Right lobe of liver (tissue), 6 donors: ENCODE data around the gene TSSK6. TPM values are rescaled to one million over a fixed set of nuclear protein-coding genes. Genes with fewer than 3 reads are reported as not detected.

ENCODE experiments used
- ATAC-seq, 4 donors: fragments of 200-7000 bp; cut with Tn5 transposase; one replicate each; pipeline ENCODE4 v1.9.1; 2020; ENCODE audit warnings: mild to moderate bottlenecking in 4 of 4, moderate library complexity in 4 of 4
- DNase-seq, 3 donors: peaks; one replicate each; pipeline ENCODE4 v3.0.0-alpha.2; 2020
- H3K27ac ChIP-seq, 3 donors: fragments of 200-600 bp; one replicate each; pipeline ENCODE4 v1.8.0; 2022
- H3K27me3 ChIP-seq, 2 donors: fragments of 200-600 bp; one replicate each; pipeline ENCODE4 v1.8.0; 2022
- H3K36me3 ChIP-seq, 4 donors: fragments of 200-600 bp; sonication (generic) in 1 of 4; one replicate each; pipeline versions ENCODE4 v1.5.1 to v1.8.0; 2017 to 2022; ENCODE audit warnings: control low read depth in 1 of 4
- H3K4me1 ChIP-seq, 4 donors: fragments of 200-600 bp; sonication (generic) in 1 of 4; one replicate each; pipeline versions ENCODE4 v1.5.1 to v1.8.0; 2017 to 2022; ENCODE audit warnings: control low read depth in 1 of 4
- H3K4me3 ChIP-seq, 3 donors: fragments of 200-600 bp; one replicate each; pipeline ENCODE4 v1.8.0; 2022
- H3K9me3 ChIP-seq, 4 donors: fragments of 200-600 bp; sonication (generic) in 1 of 4; one replicate each; pipeline versions ENCODE4 v1.5.1 to v1.8.0; 2017 to 2022; ENCODE audit warnings: control low read depth in 1 of 4
- POLR2A ChIP-seq: fragments of 450-650 bp; IDR thresholded peaks from one replicate; pipeline ENCODE4 v1.6.1; 2017; ENCODE audit warnings: antibody characterized with exemption, mild to moderate bottlenecking
- WGBS: methylation state at CpG from one replicate; pipeline ENCODE4 v1.1.6; 2018; ENCODE audit warnings: low coverage, low lambda C conversion rate; ENCODE audit not compliant: insufficient coverage; ENCODE audit errors: missing lambda C conversion rate; 5-methylcytosine and 5-hydroxymethylcytosine counted together
- intact Hi-C, 2 donors: fragments of 100-400 bp; cut with DNase I; formaldehyde crosslinking; loops; one replicate each; pipeline versions ENCODE4 v1.11.2 to v1.14.1; 2022
- total RNA-seq, 6 experiments: library from RNA; depleted of rRNA in 2 of 6; stranded (reverse); fragments of >200 nt in 2 of 6; fragmentation: NEBNext Ultra II Directional in 3 of 6; extraction: Animal tissue kit (Norgen Biotek cat#: 25700) in 3 of 6; gene quantifications; one replicate each; pipeline versions ENCODE4 v1.1.0 to v1.2.4, GENCODE V29; 2016 to 2023
- TF ChIP-seq, protein P1 (sequence below), 4 donors: fragments of 200-600 bp in 3 of 4; fragments of 450-650 bp in 1 of 4; IDR thresholded peaks; one replicate each; pipeline versions ENCODE4 v1.5.1 to v1.8.0; 2016 to 2022; ENCODE audit warnings: antibody characterized with exemption in 4 of 4, mild to moderate bottlenecking in 2 of 4
- donor health status: DM: no; HTN: yes; CAD: no.
- donor health status: DM: no; HTN: no; CAD: no.
- donor health status: DM: no; HTN: no; CAD: no.
- donor health status: DM: no; HTN: yes; CAD: no.
- donor health status: DM: no; HTN: yes; CAD: no.

The TSSK6 gene
- total RNA-seq, 6 experiments from 2014 or later, result 0.53 to 2.9 (median 1.1) TPM

DNA sequence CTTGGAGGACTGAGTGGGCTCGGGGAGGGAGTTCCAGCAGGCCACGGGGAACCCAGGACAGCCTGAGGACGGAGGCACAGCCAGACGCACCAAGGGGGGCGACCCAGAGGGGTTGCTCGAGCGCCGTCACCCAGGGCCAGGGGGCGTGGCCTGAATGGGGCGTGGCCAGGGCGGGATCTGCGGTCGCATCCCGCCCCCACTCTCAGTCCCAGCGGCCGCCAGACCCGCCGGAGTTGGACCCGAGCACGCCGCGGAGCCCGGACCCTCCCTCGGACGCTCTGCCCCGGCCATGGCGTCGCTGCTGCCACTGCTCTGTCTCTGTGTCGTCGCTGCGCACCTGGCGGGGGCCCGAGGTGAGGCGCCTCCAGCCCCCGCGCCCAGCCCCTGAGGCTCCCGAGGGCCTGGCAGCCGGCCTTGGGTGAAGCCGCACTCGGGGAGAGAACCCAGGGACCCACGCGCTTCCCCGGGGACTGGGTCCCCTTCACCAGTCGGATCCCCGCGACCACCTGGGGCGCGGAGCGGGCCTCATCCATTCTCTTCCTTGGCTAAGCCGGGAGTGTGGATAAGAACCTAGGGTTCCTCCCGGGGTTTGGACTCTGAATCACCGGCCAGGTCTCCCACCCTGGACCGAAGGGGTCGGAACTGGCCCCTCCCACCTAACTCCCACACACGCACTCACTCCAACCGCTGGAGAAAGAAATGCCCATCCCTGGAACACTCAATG lies 22.9 kb upstream of the TSSK6 start, which contains the start of gene CILP2:
Gene CILP2, plus strand, starts transcription at position 205 of the 724 bp plus-strand sequence. Its CDS starts 85 bp downstream, at position 290.
- ATAC-seq, result peak in 2 of 4 donors; percentile 16 to 34
- Histone ChIP-seq H3K9me3 (no peaks in the 10 kb centered on the region), H3K27ac (no peak within 1 kb of the TSS), H3K4me1 (peaks cover 0 to 3% (median 0%) of the 10 kb centered on the region in 4 donors), H3K36me3 (no peaks in the 10 kb centered on the region), H3K4me3 (no peak within 1 kb of the TSS), H3K27me3 (peaks cover 0 to 6% of the 10 kb centered on the region in 2 donors)
- intact Hi-C loops, result loop anchor here in 1 of 2 donors (5.0 kb wide), 1 partner anchor 424 kb away; no protein-coding TSS in a partner anchor
- DNase-seq, result peak in 2 of 3 donors; percentile 45 to 50
- WGBS, result 14% methylated on average over 1 of the region's 56 CpGs
- no peak for TF ChIP-seq POLR2A
- TF ChIP-seq, protein P1, sequence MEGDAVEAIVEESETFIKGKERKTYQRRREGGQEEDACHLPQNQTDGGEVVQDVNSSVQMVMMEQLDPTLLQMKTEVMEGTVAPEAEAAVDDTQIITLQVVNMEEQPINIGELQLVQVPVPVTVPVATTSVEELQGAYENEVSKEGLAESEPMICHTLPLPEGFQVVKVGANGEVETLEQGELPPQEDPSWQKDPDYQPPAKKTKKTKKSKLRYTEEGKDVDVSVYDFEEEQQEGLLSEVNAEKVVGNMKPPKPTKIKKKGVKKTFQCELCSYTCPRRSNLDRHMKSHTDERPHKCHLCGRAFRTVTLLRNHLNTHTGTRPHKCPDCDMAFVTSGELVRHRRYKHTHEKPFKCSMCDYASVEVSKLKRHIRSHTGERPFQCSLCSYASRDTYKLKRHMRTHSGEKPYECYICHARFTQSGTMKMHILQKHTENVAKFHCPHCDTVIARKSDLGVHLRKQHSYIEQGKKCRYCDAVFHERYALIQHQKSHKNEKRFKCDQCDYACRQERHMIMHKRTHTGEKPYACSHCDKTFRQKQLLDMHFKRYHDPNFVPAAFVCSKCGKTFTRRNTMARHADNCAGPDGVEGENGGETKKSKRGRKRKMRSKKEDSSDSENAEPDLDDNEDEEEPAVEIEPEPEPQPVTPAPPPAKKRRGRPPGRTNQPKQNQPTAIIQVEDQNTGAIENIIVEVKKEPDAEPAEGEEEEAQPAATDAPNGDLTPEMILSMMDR (IDR thresholded peaks at IDR 0.05), result no peak

DNA sequence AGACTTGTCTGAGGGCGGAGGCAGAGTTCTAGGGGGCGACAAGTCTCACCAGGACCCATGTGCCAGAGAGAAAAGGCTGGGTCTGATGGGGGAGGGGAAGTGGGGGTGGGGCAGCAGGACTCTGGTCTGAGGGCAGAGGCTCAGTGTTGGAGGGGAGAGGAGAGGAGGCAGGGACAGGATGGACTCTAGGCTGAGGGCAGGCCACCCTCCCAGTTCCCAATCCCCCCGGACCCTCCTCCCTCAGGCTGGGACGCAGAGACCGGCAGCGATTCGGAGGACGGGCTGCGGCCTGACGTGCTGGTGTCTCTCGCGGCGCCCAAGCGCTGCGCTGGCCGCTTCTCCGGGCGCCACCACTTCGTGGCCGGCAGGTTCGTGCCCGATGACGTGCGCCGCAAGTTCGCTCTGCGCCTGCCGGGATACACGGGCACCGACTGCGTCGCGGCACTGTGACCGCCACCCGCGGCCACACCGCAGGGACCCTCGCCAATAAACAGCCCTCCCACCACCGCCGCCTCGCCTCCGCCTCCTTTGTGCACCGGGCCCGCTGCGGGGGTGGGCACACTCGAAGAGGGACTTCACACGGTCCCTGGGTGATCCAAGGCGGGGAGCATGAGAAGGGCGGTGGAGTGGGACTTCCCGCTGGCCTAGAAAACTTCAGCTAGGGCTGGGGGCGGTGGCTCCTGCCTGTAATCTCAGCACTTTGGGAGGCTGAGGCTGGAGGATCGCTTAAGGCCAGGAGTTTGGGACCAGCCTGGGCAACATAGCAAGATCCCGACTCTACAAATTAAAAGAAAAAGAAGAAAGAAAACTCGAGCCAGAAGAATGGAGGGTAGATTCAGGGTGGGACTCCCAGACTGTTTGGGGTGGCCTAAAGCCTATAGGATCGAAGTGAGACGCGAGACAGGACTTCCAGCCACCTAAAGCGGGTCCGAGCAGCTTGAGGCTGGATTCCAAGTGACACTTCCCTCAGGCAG lies 22.0 kb upstream of the TSSK6 start:
- H3K36me3 ChIP-seq, result no peaks in the 10 kb centered on the region
- 31% methylated on average over 16 of the region's 59 CpGs for WGBS
- H3K4me3 ChIP-seq, result no peak overlapping the region
- peaks cover 0 to 5% (median 0%) of the 10 kb centered on the region in 4 donors for H3K4me1 ChIP-seq
- no peaks in the 10 kb centered on the region for H3K9me3 ChIP-seq
- H3K27me3 ChIP-seq, result peaks cover 0 to 6% of the 10 kb centered on the region in 2 donors
- ATAC-seq (no peak), DNase-seq (no peak)
- H3K27ac ChIP-seq, result no peak overlapping the region
- no peak for TF ChIP-seq POLR2A
- TF ChIP-seq, protein P1 (IDR thresholded peaks at IDR 0.05), result no peak
- intact Hi-C loops, result loop anchor here in 1 of 2 donors (5.0 kb wide), 1 partner anchor 425 kb away; no protein-coding TSS in a partner anchor

DNA sequence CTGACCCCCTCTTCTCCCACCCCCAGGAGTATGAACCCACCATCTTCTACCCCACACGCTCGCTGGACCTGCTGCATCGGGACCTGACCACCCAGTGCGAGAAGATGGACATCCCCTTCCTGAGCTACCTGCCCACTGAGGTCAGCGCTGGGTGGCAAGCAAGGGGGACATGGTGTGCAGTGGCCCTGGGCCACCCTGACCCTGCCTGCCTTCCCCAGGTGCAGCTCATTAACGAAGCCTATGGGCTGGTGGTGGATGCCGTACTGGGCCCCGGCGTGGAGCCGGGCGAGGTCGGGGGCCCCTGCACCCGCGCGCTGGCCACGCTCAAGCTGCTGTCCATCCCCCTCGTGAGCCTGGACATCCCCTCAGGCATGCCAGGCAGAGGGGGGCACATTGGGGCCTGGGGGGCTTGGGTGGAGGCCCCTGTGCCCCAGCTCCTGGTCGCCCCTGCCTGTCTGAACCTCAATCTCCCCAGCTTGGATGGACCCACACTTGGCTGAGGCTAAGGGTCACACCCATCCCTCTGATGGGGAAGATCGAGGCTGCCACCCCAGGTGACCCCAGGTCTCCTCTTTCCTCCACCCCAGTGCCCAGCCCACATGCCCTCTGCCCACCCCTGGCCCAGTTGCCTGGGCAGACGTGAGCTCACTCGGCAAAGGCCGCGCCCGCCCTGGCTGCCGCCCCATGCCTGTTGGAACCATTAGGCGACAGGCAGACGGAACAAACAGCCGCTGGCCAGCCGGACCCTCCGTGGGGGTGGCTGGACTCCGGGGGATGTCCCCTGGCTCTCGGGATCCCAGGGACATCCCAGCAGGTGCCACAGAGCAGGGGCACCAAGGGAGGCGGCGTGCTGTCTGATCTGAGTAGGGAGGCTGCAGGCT lies 20.2 kb upstream of the TSSK6 start:
- DNase-seq (peak in 1 of 3 donors; percentile 44), ATAC-seq (no peak)
- H3K27me3 ChIP-seq, result peaks cover 0 to 6% of the 10 kb centered on the region in 2 donors
- TF ChIP-seq POLR2A, result no peak
- TF ChIP-seq, protein P1 (IDR thresholded peaks at IDR 0.05), result no peak
- intact Hi-C loops, result loop anchor here in 1 of 2 donors (5.0 kb wide), 1 partner anchor 427 kb away; no protein-coding TSS in a partner anchor
- no peak overlapping the region for H3K4me3 ChIP-seq
- no peaks in the 10 kb centered on the region for H3K36me3 ChIP-seq
- peaks cover 0 to 6% (median 0%) of the 10 kb centered on the region in 4 donors for H3K4me1 ChIP-seq
- WGBS, result 80% methylated on average over 5 of the region's 34 CpGs
- H3K27ac ChIP-seq, result no peak overlapping the region
- no peaks in the 10 kb centered on the region for H3K9me3 ChIP-seq
